HG02678 (cell line): ENCODE data around the gene MICALL1.
"Not testable (repeated sequence)": the region's sequence is repeated elsewhere in the genome, so short reads cannot be mapped to it uniquely, and the experiment has no call there.

Source experiments
- ATAC-seq: cut with Tn5 transposase; IDR thresholded peaks from one replicate; pipeline ENCODE4 v1.9.1; 2021; ENCODE audit warnings: mild to moderate bottlenecking, moderate library complexity; ENCODE audit not compliant: unreplicated experiment

Gene MICALL1

GRCh38 chr22:37929390-37929789 lies 23.3 kb downstream of the MICALL1 start:
- no peak for ATAC-seq

- no peak for ATAC-seq
Observed at GRCh38 chr22:37930270-37930951, 24.3 kb downstream of the MICALL1 start.

DNA sequence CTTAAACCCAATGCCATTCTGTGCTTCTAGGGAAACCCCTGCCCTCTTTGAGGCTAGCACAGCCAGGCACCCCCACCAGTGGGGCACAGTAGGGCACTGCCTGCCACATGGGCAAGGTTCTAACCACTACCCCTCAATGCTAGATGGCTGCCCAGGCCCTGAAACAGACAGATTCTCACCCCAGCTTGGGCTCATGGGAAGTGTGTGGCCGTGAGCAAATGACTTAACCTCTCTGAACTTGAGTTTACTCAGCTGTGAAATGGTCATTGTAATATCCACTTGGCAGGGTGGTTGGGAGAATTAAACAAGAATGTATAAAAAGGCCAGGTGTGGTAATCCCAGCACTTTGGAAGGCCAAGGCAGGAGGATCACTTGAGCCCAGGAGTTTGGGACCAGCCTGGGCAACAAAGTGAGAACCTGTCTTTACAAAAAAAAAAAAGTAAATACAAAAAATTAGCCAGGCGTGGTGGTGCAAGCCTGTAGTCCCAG lies 24.9 kb downstream of the MICALL1 start:
- no peak for ATAC-seq

DNA sequence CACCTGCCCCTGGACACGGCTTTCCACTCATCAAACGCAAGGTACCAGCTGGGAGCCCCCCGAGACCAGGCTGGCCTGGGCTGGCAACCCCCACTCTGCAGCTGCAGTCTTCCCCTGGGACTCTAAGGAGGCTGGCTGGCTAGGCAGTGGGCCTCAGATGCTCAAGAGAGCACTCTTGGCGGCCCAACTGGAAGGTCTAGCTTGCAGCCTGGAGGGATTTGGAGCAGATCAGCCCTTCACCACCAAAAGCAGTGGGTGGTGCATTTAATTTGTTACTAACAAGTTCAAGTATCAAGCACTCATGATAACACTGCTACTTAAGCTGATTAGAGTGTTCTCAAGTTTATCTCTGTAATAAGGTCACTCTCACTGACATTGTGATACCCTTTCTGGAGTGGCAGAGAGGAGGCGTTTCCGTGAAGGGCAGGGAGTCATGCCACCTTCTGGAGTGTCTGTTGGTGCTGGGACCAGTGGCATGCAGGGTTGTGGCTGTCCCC lies 25.8 kb downstream of the MICALL1 start:
- no peak for ATAC-seq

DNA sequence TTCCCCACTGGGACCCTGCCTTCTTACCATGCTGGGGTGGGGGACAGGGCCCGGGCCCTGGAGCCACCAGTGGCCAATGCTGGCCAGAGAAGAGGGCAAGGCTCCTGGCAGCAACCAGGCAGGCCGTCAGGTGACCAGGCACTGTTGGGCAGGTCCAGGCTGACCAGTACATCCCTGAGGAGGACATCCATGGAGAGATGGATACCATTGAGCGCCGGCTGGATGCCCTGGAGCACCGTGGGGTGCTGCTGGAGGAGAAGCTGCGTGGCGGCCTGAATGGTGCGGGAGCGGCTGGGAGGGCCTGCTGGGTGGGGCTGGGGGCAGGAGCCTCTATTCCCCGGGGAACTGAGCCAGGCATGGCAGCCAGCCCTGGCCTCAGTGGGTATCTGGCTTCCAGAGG lies 26.3 kb downstream of the MICALL1 start:
- ATAC-seq = no peak

DNA sequence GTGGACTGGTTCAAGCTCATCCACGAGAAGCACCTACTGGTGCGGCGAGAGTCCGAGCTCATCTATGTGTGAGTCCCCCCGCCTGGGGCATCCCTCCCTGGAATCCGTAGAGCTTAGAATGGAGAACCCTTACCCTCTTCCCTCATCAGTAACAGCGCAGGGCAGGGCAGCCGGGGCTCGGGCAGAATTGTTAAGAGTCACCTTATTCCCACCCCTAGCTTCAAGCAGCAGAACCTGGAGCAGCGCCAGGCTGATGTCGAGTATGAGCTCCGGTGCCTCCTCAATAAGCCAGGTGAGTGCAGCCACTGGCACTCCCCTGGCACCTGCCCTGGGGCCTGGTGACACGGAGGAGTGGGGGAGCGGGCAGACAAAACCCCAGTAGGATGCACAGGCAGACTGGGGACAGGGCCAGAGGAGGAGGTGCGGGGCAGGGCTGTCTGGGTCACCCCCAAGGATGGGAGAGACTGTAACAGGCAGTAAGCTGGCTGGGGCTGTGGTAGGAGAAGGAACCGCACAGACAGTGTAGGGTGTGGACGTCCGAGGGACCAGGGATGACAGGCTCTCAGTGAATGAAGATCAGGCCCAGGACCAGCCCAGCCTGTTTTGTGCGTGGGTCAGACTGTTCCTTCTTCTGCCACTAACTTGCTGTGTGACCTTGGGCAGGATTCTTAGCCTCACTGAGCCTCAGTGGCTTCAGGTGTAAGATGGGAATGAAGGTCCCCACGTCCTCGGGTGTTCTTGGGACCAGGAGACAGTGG lies 26.9 kb downstream of the MICALL1 start:
- no peak for ATAC-seq

DNA sequence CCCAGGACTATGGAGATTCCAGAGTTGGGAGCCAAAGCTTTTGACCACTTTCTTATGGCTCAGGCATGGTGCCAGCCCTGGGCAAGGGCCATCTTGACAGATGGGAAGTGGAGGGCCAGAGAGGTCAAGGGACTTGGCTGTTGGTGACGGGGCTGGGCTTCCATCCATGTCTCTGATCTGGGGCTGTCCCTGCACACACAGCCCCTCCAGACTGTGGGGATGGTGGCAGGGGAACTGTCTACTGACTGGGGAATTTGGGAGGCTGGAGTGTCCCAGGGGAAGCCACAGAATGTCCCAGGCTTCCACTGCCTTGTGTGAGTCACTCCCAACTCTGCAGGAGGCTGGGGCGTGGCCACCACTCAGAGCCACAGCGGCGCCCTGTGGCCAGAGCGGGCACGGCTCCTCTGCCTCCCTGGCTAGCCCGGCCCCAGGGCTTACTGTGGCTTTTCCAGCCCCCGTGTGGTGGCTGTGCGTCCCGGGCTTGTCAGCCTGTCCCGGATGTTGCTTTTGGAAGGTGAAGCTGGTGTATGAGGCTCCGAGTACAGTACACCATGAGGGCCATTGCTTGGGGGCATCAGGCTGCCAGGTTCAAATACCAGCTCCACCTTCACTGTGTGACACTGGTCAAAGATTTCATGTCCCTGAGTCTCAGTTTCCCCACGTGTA lies 27.7 kb downstream of the MICALL1 start:
- peak; percentile 87 for ATAC-seq

DNA sequence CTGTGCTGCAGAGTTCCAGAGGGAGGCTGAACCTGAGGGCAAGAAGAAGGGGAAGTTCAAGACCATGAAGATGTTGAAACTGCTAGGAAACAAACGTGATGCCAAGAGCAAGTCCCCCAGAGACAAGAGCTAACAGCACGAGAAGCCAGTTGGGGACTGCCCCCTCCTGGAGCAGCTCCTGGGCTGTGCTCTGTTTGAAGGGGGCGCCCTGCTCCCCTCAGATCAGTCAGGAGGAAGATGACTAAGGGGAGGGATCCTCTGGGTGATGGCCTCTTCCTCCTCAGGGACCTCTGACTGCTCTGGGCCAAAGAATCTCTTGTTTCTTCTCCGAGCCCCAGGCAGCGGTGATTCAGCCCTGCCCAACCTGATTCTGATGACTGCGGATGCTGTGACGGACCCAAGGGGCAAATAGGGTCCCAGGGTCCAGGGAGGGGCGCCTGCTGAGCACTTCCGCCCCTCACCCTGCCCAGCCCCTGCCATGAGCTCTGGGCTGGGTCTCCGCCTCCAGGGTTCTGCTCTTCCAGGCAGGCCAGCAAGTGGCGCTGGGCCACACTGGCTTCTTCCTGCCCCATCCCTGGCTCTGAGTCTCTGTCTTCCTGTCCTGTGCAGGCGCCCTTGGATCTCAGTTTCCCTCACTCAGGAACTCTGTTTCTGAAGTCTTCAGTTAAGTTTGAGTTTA lies 34.7 kb downstream of the MICALL1 start:
- ATAC-seq = no peak

- ATAC-seq = no peak
Observed at GRCh38 chr22:37942133-37942532, 36.0 kb downstream of the MICALL1 start.

DNA sequence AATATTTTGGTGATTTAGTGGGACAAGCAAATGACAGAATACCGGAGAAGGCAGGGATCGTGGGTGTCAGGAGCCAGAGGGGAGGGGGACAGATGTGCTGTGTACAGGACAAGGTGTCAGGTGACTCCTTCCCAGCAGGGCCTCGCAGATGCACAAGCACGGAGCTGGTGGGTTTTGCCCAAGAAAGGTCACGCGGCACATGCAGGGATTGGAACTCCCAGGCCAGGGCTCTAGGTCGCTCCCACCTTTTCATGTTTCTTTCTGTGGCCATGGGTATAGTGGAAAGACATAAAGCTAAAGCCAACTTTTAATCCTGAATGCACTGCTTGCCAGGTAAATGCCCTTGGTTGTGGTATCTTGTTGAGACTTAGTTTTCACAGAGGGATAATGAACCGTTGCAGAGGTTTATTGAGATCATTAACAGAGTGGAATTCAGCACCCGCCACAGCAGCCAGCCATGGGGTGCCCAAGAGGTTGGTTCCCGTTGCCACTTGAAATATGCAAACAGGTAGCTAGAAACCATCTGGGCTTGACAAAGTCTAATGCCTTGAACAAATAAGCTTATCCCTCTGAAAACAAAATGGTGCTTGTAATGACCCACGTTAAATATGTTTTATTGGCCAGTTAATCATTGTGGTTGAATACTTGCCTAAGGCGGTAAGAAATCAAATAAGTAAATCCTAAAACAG lies 37.2 kb downstream of the MICALL1 start:
- no peak for ATAC-seq

- ATAC-seq = no peak
Observed at GRCh38 chr22:37943825-37944198, 37.7 kb downstream of the MICALL1 start.

DNA sequence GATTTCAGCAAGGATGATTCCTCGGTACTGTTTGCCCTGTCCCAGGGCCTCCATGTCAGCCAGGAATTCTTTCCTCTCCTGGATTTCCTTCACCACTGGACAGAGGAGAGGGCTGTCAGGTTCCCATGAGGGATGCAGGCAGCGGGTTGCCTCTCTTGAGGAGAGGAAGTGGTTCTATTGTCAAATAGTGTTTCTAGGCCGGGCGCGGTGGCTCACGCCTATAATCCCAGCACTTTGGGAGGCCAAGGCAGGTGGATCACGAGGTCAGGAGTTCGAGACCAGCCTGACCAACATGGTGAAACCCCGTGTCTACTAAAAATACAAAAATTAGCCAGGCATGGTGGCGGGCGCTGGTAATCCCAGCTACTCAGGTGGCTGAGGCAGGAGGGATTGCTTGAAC lies 38.3 kb downstream of the MICALL1 start:
- not testable (repeated sequence) for ATAC-seq

DNA sequence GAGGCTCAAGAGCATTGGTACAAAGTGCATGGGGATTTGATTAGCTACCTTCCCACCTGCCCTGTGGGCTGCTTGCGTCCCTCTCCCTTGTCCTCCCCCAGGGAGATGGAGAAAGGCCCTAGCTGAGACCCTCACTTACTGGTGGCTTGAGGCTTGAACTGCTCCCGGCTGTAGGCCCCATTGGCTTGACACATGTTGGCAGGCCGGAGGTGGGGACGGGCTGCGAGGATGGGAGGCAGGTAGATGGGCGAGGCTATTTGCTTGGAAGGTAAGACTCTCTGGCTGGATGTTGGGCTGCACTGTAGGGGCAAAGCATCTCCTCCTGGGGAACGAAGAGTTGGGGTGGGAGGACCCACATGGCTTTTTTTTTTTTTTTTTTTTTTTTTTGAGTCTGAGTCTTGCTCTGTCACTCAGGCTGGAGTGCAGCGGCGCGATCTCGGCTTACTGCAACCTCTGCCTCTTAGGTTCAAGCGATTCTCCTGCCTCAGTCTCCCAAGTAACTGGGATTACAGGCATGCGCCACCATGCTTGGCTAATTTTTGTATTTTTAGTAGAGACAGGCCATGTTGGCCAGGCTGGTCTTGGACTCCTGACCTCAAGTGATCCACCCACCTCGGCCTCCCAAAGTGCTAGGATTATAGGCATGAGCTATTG lies 41.2 kb downstream of the MICALL1 start:
- not testable (repeated sequence) for ATAC-seq

DNA sequence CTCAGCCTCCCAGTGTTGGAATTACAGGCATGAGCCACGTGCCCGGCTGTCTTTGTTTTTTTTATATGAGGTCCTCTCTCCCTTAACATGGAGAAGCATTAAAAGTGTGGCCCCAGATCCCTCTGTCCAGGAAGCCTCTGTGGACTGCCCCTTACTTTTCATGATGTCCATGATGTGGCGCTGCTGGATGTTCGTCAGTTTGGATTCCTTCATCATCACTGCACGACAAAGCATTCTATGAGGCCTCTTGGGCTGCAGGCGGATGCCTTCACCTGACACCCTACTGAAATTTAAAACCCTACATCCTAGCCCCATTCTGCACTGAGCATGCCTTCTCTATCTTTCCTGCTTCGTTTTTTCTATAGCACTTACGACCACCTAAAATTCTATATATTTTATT lies 45.2 kb downstream of the MICALL1 start:
- no peak for ATAC-seq

GRCh38 chr22:37952629-37953028 lies 46.5 kb downstream of the MICALL1 start:
- not testable (repeated sequence) for ATAC-seq

DNA sequence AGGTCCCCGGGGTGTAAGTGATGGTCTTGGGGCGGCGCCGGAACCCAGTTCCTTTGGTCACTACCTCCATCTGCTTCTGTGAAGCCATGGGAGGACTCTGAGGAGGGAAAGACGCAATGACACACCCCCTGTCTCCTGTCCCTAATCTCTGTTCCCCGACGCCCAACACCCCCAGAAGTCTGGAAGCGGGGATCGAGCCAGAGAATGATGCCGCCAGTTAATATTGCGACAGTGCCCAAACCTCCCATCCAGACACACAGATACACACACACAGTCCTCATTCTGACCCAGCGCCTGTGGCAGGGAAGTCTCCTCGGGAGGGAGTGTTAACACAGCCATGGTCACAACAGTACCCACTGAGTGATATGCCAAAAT lies 47.0 kb downstream of the MICALL1 start:
- peak; percentile 10 for ATAC-seq

DNA sequence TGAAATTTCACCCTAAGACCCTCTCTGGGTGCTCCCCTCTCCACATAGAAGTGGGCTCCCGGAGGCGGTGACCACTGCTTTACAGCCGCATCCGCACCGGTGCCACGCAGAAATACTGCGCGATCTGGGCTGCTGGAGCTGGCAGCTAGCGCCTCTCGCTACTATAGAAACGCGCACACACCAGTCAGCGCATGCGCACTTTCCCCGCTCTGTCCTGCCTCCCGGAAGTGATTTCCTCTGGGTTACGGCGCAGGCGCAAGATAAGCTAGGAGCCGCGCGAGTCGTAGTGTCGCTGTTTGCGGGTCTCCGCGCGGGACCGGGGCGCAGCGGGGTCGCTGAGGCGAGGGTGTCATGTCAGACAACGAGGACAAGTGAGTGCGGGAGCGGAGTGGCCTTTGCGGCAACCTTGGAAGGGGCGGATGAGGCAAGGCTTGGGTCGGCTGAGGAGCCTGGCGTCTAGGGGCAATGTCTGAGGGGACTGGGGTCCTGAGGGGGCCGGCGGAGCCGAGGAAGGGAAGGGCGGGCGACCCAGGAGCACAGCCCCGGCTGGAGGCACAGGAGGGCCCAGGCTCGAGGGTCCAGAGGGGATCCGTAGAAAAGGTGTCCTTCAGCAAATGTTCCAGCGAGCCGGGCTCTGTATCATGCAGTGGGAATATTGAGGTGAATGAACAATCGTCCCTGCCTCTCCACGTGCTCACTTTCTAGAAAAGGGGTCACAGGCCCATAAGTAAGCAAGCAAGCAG lies 47.5 kb downstream of the MICALL1 start, which contains the start of the genes C22orf23 and POLR2F:
Gene C22orf23, minus strand, starts transcription at position 165 of the 743 bp plus-strand sequence. CDS start 452 bp downstream, outside the sequence.
Gene POLR2F, plus strand, starts transcription at position 263 of the 743 bp plus-strand sequence. Its CDS starts 89 bp downstream, at position 352.
- ATAC-seq = peak; percentile 92

DNA sequence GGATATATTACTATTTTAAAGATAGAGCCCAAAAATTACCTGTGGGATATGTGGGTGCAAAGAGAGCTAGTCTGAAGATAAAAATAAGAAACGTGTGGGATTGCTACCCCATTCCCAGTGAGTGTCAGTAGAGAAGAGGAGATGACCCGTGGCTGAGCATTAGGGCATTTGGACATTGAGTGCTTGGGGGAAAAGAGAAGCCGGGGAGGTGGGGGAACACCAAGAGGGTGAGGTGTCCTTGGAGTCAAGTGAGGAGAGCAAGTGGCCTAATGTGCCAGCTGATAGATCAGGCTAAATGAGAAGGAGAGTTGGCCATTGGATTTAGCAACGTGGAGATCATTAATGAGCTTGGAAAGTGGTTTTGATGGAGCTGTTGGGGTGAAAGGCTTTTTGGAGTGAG lies 48.6 kb downstream of the MICALL1 start:
- ATAC-seq = no peak

GRCh38 chr22:37955825-37956397 lies 49.8 kb downstream of the MICALL1 start:
- ATAC-seq = not testable (repeated sequence)
